ENCODE measurements around the gene KIF16B. TPM values are rescaled to one million over a fixed set of nuclear protein-coding genes. Genes with fewer than 3 reads are reported as not detected.

KIF16B gene
- total and polyA plus RNA-seq, 4 donors: 5.1 to 19.7 (median 8.4) TPM

GRCh38 chr20:16612706-16613105 is 39.5 kb upstream of the KIF16B start (continued):
- TF ChIP-seq, protein P1, sequence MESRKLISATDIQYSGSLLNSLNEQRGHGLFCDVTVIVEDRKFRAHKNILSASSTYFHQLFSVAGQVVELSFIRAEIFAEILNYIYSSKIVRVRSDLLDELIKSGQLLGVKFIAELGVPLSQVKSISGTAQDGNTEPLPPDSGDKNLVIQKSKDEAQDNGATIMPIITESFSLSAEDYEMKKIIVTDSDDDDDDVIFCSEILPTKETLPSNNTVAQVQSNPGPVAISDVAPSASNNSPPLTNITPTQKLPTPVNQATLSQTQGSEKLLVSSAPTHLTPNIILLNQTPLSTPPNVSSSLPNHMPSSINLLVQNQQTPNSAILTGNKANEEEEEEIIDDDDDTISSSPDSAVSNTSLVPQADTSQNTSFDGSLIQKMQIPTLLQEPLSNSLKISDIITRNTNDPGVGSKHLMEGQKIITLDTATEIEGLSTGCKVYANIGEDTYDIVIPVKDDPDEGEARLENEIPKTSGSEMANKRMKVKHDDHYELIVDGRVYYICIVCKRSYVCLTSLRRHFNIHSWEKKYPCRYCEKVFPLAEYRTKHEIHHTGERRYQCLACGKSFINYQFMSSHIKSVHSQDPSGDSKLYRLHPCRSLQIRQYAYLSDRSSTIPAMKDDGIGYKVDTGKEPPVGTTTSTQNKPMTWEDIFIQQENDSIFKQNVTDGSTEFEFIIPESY (IDR thresholded peaks at IDR 0.05): no peak

GRCh38 chr20:16611817-16612216 is 38.6 kb upstream of the KIF16B start:
- DNase-seq (ENCODE audit: low spot score): no peak
- 86% methylated on average over 6 of the region's 6 CpGs for WGBS
- no peak for TF ChIP-seq FOXA1 (IDR thresholded peaks at IDR 0.05)
- no peak for TF ChIP-seq HNF4A (conservative IDR thresholded peaks at IDR 0.05)
- TF ChIP-seq, protein P2, sequence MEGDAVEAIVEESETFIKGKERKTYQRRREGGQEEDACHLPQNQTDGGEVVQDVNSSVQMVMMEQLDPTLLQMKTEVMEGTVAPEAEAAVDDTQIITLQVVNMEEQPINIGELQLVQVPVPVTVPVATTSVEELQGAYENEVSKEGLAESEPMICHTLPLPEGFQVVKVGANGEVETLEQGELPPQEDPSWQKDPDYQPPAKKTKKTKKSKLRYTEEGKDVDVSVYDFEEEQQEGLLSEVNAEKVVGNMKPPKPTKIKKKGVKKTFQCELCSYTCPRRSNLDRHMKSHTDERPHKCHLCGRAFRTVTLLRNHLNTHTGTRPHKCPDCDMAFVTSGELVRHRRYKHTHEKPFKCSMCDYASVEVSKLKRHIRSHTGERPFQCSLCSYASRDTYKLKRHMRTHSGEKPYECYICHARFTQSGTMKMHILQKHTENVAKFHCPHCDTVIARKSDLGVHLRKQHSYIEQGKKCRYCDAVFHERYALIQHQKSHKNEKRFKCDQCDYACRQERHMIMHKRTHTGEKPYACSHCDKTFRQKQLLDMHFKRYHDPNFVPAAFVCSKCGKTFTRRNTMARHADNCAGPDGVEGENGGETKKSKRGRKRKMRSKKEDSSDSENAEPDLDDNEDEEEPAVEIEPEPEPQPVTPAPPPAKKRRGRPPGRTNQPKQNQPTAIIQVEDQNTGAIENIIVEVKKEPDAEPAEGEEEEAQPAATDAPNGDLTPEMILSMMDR (IDR thresholded peaks at IDR 0.05; ENCODE audit: low read depth, low read length, missing input control): no peak
- TF ChIP-seq, protein P1 (IDR thresholded peaks at IDR 0.05): no peak
- no peak for TF ChIP-seq SP1 (IDR thresholded peaks at IDR 0.05)
- no peak for TF ChIP-seq RAD21 (IDR thresholded peaks at IDR 0.05)
- no peak for TF ChIP-seq HNF4G (IDR thresholded peaks at IDR 0.05)
- Histone ChIP-seq H3K4me1 (ENCODE audit: control insufficient read depth in 4 of 4, insufficient read depth in 4 of 4, low read length in 3 of 4) (peaks cover 2 to 23% (median 20%) of the 10 kb centered on the region in 4 donors), H3K27me3 (ENCODE audit: control insufficient read depth in 4 of 4, insufficient read depth in 4 of 4, low read length in 3 of 4) (no peaks in the 10 kb centered on the region), H3K27ac (ENCODE audit: low read depth in 1 of 2, low read length in 2 of 2) (no peak overlapping the region), H3K36me3 (ENCODE audit: control insufficient read depth in 4 of 4, insufficient read depth in 3 of 4, low read depth in 1 of 4, low read length in 3 of 4) (no peaks in the 10 kb centered on the region), H3K9me3 (ENCODE audit: control insufficient read depth in 4 of 4, low read length in 3 of 4) (peaks cover 0 to 2% (median 0%) of the 10 kb centered on the region in 4 donors), H3K4me3 (ENCODE audit: low read depth in 1 of 3, low read length in 3 of 3) (no peak overlapping the region), H3K9ac (ENCODE audit: low read depth in 1 of 2, low read length in 2 of 2) (no peak overlapping the region)

- TF ChIP-seq NR2F2 (IDR thresholded peaks at IDR 0.05) (peak; percentile 85), RXRA (IDR thresholded peaks at IDR 0.05) (peak; percentile 22 to 56)
- TF ChIP-seq, protein P2 (IDR thresholded peaks at IDR 0.05; ENCODE audit: low read depth, low read length, missing input control): no peak
- no peak for DNase-seq (ENCODE audit: low spot score)
- 76% methylated on average over 9 of the region's 9 CpGs for WGBS
- no peaks in the 10 kb centered on the region for H3K27me3 ChIP-seq (ENCODE audit: control insufficient read depth in 4 of 4, insufficient read depth in 4 of 4, low read length in 3 of 4)
- H3K9me3 ChIP-seq (ENCODE audit: control insufficient read depth in 4 of 4, low read length in 3 of 4): no peaks in the 10 kb centered on the region
- no peak overlapping the region for H3K4me3 ChIP-seq (ENCODE audit: low read depth in 1 of 3, low read length in 3 of 3)
- H3K9ac ChIP-seq (ENCODE audit: low read depth in 1 of 2, low read length in 2 of 2): no peak overlapping the region
- H3K4me1 ChIP-seq (ENCODE audit: control insufficient read depth in 4 of 4, insufficient read depth in 4 of 4, low read length in 3 of 4): peaks cover 2 to 23% (median 20%) of the 10 kb centered on the region in 4 donors
- H3K27ac ChIP-seq (ENCODE audit: low read depth in 1 of 2, low read length in 2 of 2): no peak overlapping the region
- H3K36me3 ChIP-seq (ENCODE audit: control insufficient read depth in 4 of 4, insufficient read depth in 3 of 4, low read depth in 1 of 4, low read length in 3 of 4): no peaks in the 10 kb centered on the region
Observed at GRCh38 chr20:16609066-16609465, 35.8 kb upstream of the KIF16B start.

All from liver (tissue), 9 donors.